Measurements from ENCODE around the gene ATXN7L1.
"Not testable (repeated sequence)": the region's sequence is repeated elsewhere in the genome, so short reads cannot be mapped to it uniquely, and the experiment has no call there.

Gene ATXN7L1

GRCh38 chr7:105892387-105892786 is 16.0 kb upstream of the ATXN7L1 start:
- Histone ChIP-seq H3K4me1 (ENCODE audit: control insufficient read depth in 2 of 2, insufficient read depth in 2 of 2, low read length in 2 of 2) (peaks cover 7 to 12% of the 10 kb centered on the region in 2 donors), H3K9ac (ENCODE audit: low read depth in 1 of 2, low read length in 2 of 2) (no peak overlapping the region), H3K36me3 (ENCODE audit: control insufficient read depth in 2 of 2, insufficient read depth in 2 of 2, low read length in 2 of 2) (peaks cover 0 to 4% of the 10 kb centered on the region in 2 donors), H3K4me3 (ENCODE audit: low read length in 2 of 2) (no peak overlapping the region), H3K27me3 (ENCODE audit: control insufficient read depth in 2 of 2, insufficient read depth in 2 of 2, low read length in 2 of 2) (no peaks in the 10 kb centered on the region), H3K9me3 (ENCODE audit: control insufficient read depth in 2 of 2, low read length in 2 of 2) (no peaks in the 10 kb centered on the region), H3K27ac (ENCODE audit: low read depth in 2 of 2, low read length in 2 of 2) (no peak overlapping the region)

GRCh38 chr7:105890290-105890997 is 14.0 kb upstream of the ATXN7L1 start:
- H3K4me1 ChIP-seq (ENCODE audit: control insufficient read depth in 2 of 2, insufficient read depth in 2 of 2, low read length in 2 of 2), result no peaks in the 10 kb centered on the region

GRCh38 chr7:105887569-105888189 is 11.3 kb upstream of the ATXN7L1 start:
- Histone ChIP-seq H3K27me3 (ENCODE audit: control insufficient read depth in 2 of 2, insufficient read depth in 2 of 2, low read length in 2 of 2) (no peaks in the 10 kb centered on the region), H3K36me3 (ENCODE audit: control insufficient read depth in 2 of 2, insufficient read depth in 2 of 2, low read length in 2 of 2) (peaks cover 0 to 4% of the 10 kb centered on the region in 2 donors), H3K4me1 (ENCODE audit: control insufficient read depth in 2 of 2, insufficient read depth in 2 of 2, low read length in 2 of 2) (no peaks in the 10 kb centered on the region), H3K9ac (ENCODE audit: low read depth in 1 of 2, low read length in 2 of 2) (no peak overlapping the region), H3K4me3 (ENCODE audit: low read length in 2 of 2) (no peak overlapping the region), H3K27ac (ENCODE audit: low read depth in 2 of 2, low read length in 2 of 2) (no peak overlapping the region), H3K9me3 (ENCODE audit: control insufficient read depth in 2 of 2, low read length in 2 of 2) (no peaks in the 10 kb centered on the region)

More at GRCh38 chr7:105890290-105890997, 14.0 kb upstream of the ATXN7L1 start:
- H3K27ac ChIP-seq (ENCODE audit: low read depth in 2 of 2, low read length in 2 of 2), result no peak overlapping the region
- H3K36me3 ChIP-seq (ENCODE audit: control insufficient read depth in 2 of 2, insufficient read depth in 2 of 2, low read length in 2 of 2), result peaks cover 0 to 4% of the 10 kb centered on the region in 2 donors
- no peak overlapping the region for H3K9ac ChIP-seq (ENCODE audit: low read depth in 1 of 2, low read length in 2 of 2)
- H3K27me3 ChIP-seq (ENCODE audit: control insufficient read depth in 2 of 2, insufficient read depth in 2 of 2, low read length in 2 of 2), result no peaks in the 10 kb centered on the region
- H3K9me3 ChIP-seq (ENCODE audit: control insufficient read depth in 2 of 2, low read length in 2 of 2), result no peaks in the 10 kb centered on the region
- no peak overlapping the region for H3K4me3 ChIP-seq (ENCODE audit: low read length in 2 of 2)

GRCh38 chr7:105886776-105887175 is 10.4 kb upstream of the ATXN7L1 start:
- H3K9me3 ChIP-seq (ENCODE audit: control insufficient read depth in 2 of 2, low read length in 2 of 2), result no peaks in the 10 kb centered on the region
- H3K4me1 ChIP-seq (ENCODE audit: control insufficient read depth in 2 of 2, insufficient read depth in 2 of 2, low read length in 2 of 2), result no peaks in the 10 kb centered on the region
- H3K36me3 ChIP-seq (ENCODE audit: control insufficient read depth in 2 of 2, insufficient read depth in 2 of 2, low read length in 2 of 2), result peaks cover 0 to 4% of the 10 kb centered on the region in 2 donors
- no peak overlapping the region for H3K9ac ChIP-seq (ENCODE audit: low read depth in 1 of 2, low read length in 2 of 2)
- H3K27me3 ChIP-seq (ENCODE audit: control insufficient read depth in 2 of 2, insufficient read depth in 2 of 2, low read length in 2 of 2), result no peaks in the 10 kb centered on the region
- H3K27ac ChIP-seq (ENCODE audit: low read depth in 2 of 2, low read length in 2 of 2), result no peak overlapping the region
- H3K4me3 ChIP-seq (ENCODE audit: low read length in 2 of 2), result no peak overlapping the region

GRCh38 chr7:105885387-105886111 is 9.2 kb upstream of the ATXN7L1 start:
- no peaks in the 10 kb centered on the region for H3K27me3 ChIP-seq (ENCODE audit: control insufficient read depth in 2 of 2, insufficient read depth in 2 of 2, low read length in 2 of 2)
- H3K27ac ChIP-seq (ENCODE audit: low read depth in 2 of 2, low read length in 2 of 2), result no peak overlapping the region
- no peak overlapping the region for H3K4me3 ChIP-seq (ENCODE audit: low read length in 2 of 2)
- no peaks in the 10 kb centered on the region for H3K4me1 ChIP-seq (ENCODE audit: control insufficient read depth in 2 of 2, insufficient read depth in 2 of 2, low read length in 2 of 2)
- H3K9me3 ChIP-seq (ENCODE audit: control insufficient read depth in 2 of 2, low read length in 2 of 2), result no peaks in the 10 kb centered on the region
- H3K9ac ChIP-seq (ENCODE audit: low read depth in 1 of 2, low read length in 2 of 2), result no peak overlapping the region
- no peaks in the 10 kb centered on the region for H3K36me3 ChIP-seq (ENCODE audit: control insufficient read depth in 2 of 2, insufficient read depth in 2 of 2, low read length in 2 of 2)

GRCh38 chr7:105883179-105883578 is 6.8 kb upstream of the ATXN7L1 start:
- H3K4me1 ChIP-seq (ENCODE audit: control insufficient read depth in 2 of 2, insufficient read depth in 2 of 2, low read length in 2 of 2), result peaks cover 5 to 12% of the 10 kb centered on the region in 2 donors
- not testable (repeated sequence) for H3K36me3 ChIP-seq (ENCODE audit: control insufficient read depth in 2 of 2, insufficient read depth in 2 of 2, low read length in 2 of 2); H3K9ac ChIP-seq (ENCODE audit: low read depth in 1 of 2, low read length in 2 of 2); H3K27ac ChIP-seq (ENCODE audit: low read depth in 2 of 2, low read length in 2 of 2); H3K4me3 ChIP-seq (ENCODE audit: low read length in 2 of 2); H3K9me3 ChIP-seq (ENCODE audit: control insufficient read depth in 2 of 2, low read length in 2 of 2); H3K27me3 ChIP-seq (ENCODE audit: control insufficient read depth in 2 of 2, insufficient read depth in 2 of 2, low read length in 2 of 2)

GRCh38 chr7:105881439-105881838 is 5.0 kb upstream of the ATXN7L1 start:
- H3K4me3 ChIP-seq (ENCODE audit: low read length in 2 of 2), result no peak overlapping the region
- H3K9me3 ChIP-seq (ENCODE audit: control insufficient read depth in 2 of 2, low read length in 2 of 2), result no peaks in the 10 kb centered on the region
- H3K4me1 ChIP-seq (ENCODE audit: control insufficient read depth in 2 of 2, insufficient read depth in 2 of 2, low read length in 2 of 2), result peaks cover 14 to 23% of the 10 kb centered on the region in 2 donors
- H3K36me3 ChIP-seq (ENCODE audit: control insufficient read depth in 2 of 2, insufficient read depth in 2 of 2, low read length in 2 of 2), result no peaks in the 10 kb centered on the region
- no peaks in the 10 kb centered on the region for H3K27me3 ChIP-seq (ENCODE audit: control insufficient read depth in 2 of 2, insufficient read depth in 2 of 2, low read length in 2 of 2)
- H3K9ac ChIP-seq (ENCODE audit: low read depth in 1 of 2, low read length in 2 of 2), result no peak overlapping the region
- H3K27ac ChIP-seq (ENCODE audit: low read depth in 2 of 2, low read length in 2 of 2), result no peak overlapping the region

- Histone ChIP-seq H3K27ac (ENCODE audit: low read depth in 2 of 2, low read length in 2 of 2) (no peak overlapping the region), H3K9ac (ENCODE audit: low read depth in 1 of 2, low read length in 2 of 2) (no peak overlapping the region), H3K36me3 (ENCODE audit: control insufficient read depth in 2 of 2, insufficient read depth in 2 of 2, low read length in 2 of 2) (no peaks in the 10 kb centered on the region), H3K27me3 (ENCODE audit: control insufficient read depth in 2 of 2, insufficient read depth in 2 of 2, low read length in 2 of 2) (no peaks in the 10 kb centered on the region), H3K4me3 (ENCODE audit: low read length in 2 of 2) (no peak overlapping the region), H3K4me1 (ENCODE audit: control insufficient read depth in 2 of 2, insufficient read depth in 2 of 2, low read length in 2 of 2) (peaks cover 14 to 24% of the 10 kb centered on the region in 2 donors), H3K9me3 (ENCODE audit: control insufficient read depth in 2 of 2, low read length in 2 of 2) (no peaks in the 10 kb centered on the region)
Measured at GRCh38 chr7:105880571-105881330, 4.4 kb upstream of the ATXN7L1 start.

- H3K36me3 ChIP-seq (ENCODE audit: control insufficient read depth in 2 of 2, insufficient read depth in 2 of 2, low read length in 2 of 2), result no peaks in the 10 kb centered on the region
- H3K27me3 ChIP-seq (ENCODE audit: control insufficient read depth in 2 of 2, insufficient read depth in 2 of 2, low read length in 2 of 2), result no peaks in the 10 kb centered on the region
- H3K4me1 ChIP-seq (ENCODE audit: control insufficient read depth in 2 of 2, insufficient read depth in 2 of 2, low read length in 2 of 2), result peaks cover 19 to 34% of the 10 kb centered on the region in 2 donors
- H3K27ac ChIP-seq (ENCODE audit: low read depth in 2 of 2, low read length in 2 of 2), result no peak overlapping the region
- no peak overlapping the region for H3K4me3 ChIP-seq (ENCODE audit: low read length in 2 of 2)
- H3K9ac ChIP-seq (ENCODE audit: low read depth in 1 of 2, low read length in 2 of 2), result no peak overlapping the region
- H3K9me3 ChIP-seq (ENCODE audit: control insufficient read depth in 2 of 2, low read length in 2 of 2), result no peaks in the 10 kb centered on the region
Measured at GRCh38 chr7:105879782-105880181, 3.4 kb upstream of the ATXN7L1 start.
